NT2/D1 (cell line): Measurements from ENCODE around the gene NPAS3.

Source experiments
- YY1 ChIP-seq: IDR thresholded peaks from 2 replicates; pipeline ENCODE4 v1.6.1; 2011; ENCODE audit not compliant: insufficient read length, insufficient read depth
- ZNF274 ChIP-seq: IDR thresholded peaks from 2 replicates; pipeline ENCODE4 v1.6.1; 2011; ENCODE audit warnings: mild to moderate bottlenecking, low read depth, low read length

DNA sequence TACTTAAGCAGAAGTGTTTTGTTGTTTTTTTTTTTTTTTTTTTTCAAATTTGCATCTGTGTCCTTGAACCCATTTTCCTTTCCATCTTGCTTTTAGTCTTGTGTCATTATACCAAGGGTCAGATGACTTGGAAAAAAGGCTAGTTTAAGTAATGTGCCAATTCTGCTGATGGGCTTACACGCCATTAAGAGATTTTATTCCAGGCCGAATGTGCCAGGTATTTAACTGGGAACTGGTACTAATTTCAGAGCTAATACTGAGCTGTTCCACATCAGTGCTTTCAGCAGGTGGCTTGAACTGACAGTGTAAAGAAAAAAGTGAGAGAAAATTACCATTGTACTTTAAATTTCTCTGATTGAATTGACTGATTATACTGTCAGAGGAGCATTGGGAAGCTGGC lies 224.9 kb downstream of the NPAS3 start:
- TF ChIP-seq YY1 (no peak), ZNF274 (no peak)
